ACHN (cell line): ENCODE results near the gene TNPO3.
A peak's percentile ranks its signal among the peaks of the same experiment; 100 is the strongest.
"Not testable (repeated sequence)": the region's sequence is repeated elsewhere in the genome, so short reads cannot be mapped to it uniquely, and the experiment has no call there.

ENCODE experiments used
- DNase-seq: peaks from one replicate; pipeline ENCODE4 v3.0.0-alpha.2; 2015
- in situ Hi-C: cut with HindIII; loops from 2 replicates; pipeline ENCODE4 v1.10.0; 2017; ENCODE audit warnings: low sequenced_read_pairs, low pct_ligation_motif_present, low pct_unique_long_range_greater_than_20kb

TNPO3 gene

GRCh38 chr7:128946936-128947830, 107.7 kb downstream of the TNPO3 start:
- DNase-seq = peak; percentile 23
- in situ Hi-C loops = no loop called here

GRCh38 chr7:128945668-128946366, 109.1 kb downstream of the TNPO3 start:
- in situ Hi-C loops = no loop called here
- no peak for DNase-seq

- DNase-seq = no peak
- in situ Hi-C loops = no loop called here
Observed at GRCh38 chr7:128944487-128945236, 110.2 kb downstream of the TNPO3 start.

GRCh38 chr7:128943251-128943650, 111.7 kb downstream of the TNPO3 start:
- DNase-seq, in situ Hi-C loops: not testable (repeated sequence)

- in situ Hi-C loops = no loop called here
- DNase-seq = no peak
Observed at GRCh38 chr7:128941946-128942526, 112.9 kb downstream of the TNPO3 start.

GRCh38 chr7:128941323-128941890, 113.5 kb downstream of the TNPO3 start:
- DNase-seq = no peak

GRCh38 chr7:128940494-128941322, 114.2 kb downstream of the TNPO3 start:
- no peak for DNase-seq

More at GRCh38 chr7:128941323-128941890, 113.5 kb downstream of the TNPO3 start:
- in situ Hi-C loops = no loop called here

GRCh38 chr7:128939861-128940410, 115.0 kb downstream of the TNPO3 start:
- DNase-seq = no peak
- in situ Hi-C loops = no loop called here

More at GRCh38 chr7:128940494-128941322, 114.2 kb downstream of the TNPO3 start:
- in situ Hi-C loops = no loop called here

GRCh38 chr7:128939075-128939860, 115.6 kb downstream of the TNPO3 start:
- DNase-seq = no peak
- in situ Hi-C loops = no loop called here

- in situ Hi-C loops = no loop called here
Observed at GRCh38 chr7:128938544-128939074, 116.3 kb downstream of the TNPO3 start.

GRCh38 chr7:128937647-128938543, 117.0 kb downstream of the TNPO3 start, which contains the start of gene IRF5:
Gene IRF5, plus strand, starts transcription at chr7:128937927. Its CDS starts 4,155 bp downstream, at chr7:128942082.
- in situ Hi-C loops = no loop called here
- DNase-seq = peak; percentile 80

More at GRCh38 chr7:128938544-128939074, 116.3 kb downstream of the TNPO3 start:
- DNase-seq = no peak

- in situ Hi-C loops = no loop called here
Observed at GRCh38 chr7:128937271-128937646, 117.7 kb downstream of the TNPO3 start.

GRCh38 chr7:128936798-128937197, 118.1 kb downstream of the TNPO3 start:
- in situ Hi-C loops = no loop called here
- no peak for DNase-seq

More at GRCh38 chr7:128937271-128937646, 117.7 kb downstream of the TNPO3 start:
- no peak for DNase-seq

- in situ Hi-C loops = no loop called here
- no peak for DNase-seq
Observed at GRCh38 chr7:128935342-128935730, 119.6 kb downstream of the TNPO3 start.
